GM12878 (cell line): Measurements from ENCODE around the gene NEAT1. TPM values are rescaled to one million over a fixed set of nuclear protein-coding genes. Genes with fewer than 3 reads are reported as not detected.
A peak's percentile ranks its signal among the peaks of the same experiment; 100 is the strongest.

Experiments used
- BACH1 ChIP-seq: fragments of 450-650 bp; IDR thresholded peaks from 2 replicates; pipeline ENCODE4 v1.6.1; 2017; ENCODE audit warnings: mild to moderate bottlenecking, borderline replicate concordance
- BHLHE40 ChIP-seq, 2 experiments: fragments of 450-650 bp in 1 of 2; IDR thresholded peaks; 2 replicates each; pipeline ENCODE4 v1.6.1; 2011 to 2017; ENCODE audit warnings: low read depth in 2 of 2, borderline replicate concordance in 1 of 2, improper control_type of control experiment in 1 of 2, low read length in 1 of 2, mild to moderate bottlenecking in 1 of 2
- CBFB ChIP-seq: IDR thresholded peaks from 2 replicates; pipeline ENCODE4 v1.6.1; 2016; ENCODE audit warnings: antibody characterized with exemption, low read depth
- CEBPB ChIP-seq, 2 experiments: fragments of 150-350 bp in 1 of 2; IDR thresholded peaks; 2 replicates each; pipeline ENCODE4 v1.6.1; 2012 to 2014; ENCODE audit warnings: low read depth in 2 of 2, low read length in 2 of 2, borderline replicate concordance in 1 of 2, inconsistent platforms in 1 of 2
- E2F8 ChIP-seq: fragments of 450-650 bp; IDR thresholded peaks from 2 replicates; pipeline ENCODE4 v1.6.1; 2018; ENCODE audit warnings: mild to moderate bottlenecking, low read depth, moderate library complexity; ENCODE audit not compliant: partially characterized antibody
- ETV6 ChIP-seq, 2 experiments: fragments of 450-650 bp in 1 of 2; IDR thresholded peaks in 1 of 2; conservative IDR thresholded peaks in 1 of 2; 2 replicates each; pipeline ENCODE4 v1.6.1; 2014; ENCODE audit warnings: antibody characterized with exemption in 1 of 2, borderline replicate concordance in 1 of 2, low read depth in 1 of 2, mild to moderate bottlenecking in 1 of 2, moderate library complexity in 1 of 2
- HSF1 ChIP-seq: fragments of 150-350 bp; IDR thresholded peaks from 2 replicates; pipeline ENCODE4 v1.6.1; 2014; ENCODE audit warnings: mild to moderate bottlenecking, low read depth, low read length
- MXI1 ChIP-seq: fragments of 150-350 bp; IDR thresholded peaks from 2 replicates; pipeline ENCODE4 v1.6.1; 2011; ENCODE audit warnings: low read depth, mild to moderate bottlenecking, inconsistent platforms, low read length, improper control_type of control experiment
- RUNX3 ChIP-seq: IDR thresholded peaks from 2 replicates; pipeline ENCODE4 v1.6.1; 2012; ENCODE audit warnings: low read length, inconsistent platforms
- SKIL ChIP-seq: fragments of 450-650 bp; IDR thresholded peaks from 2 replicates; pipeline ENCODE4 v1.6.1; 2017; ENCODE audit warnings: mild to moderate bottlenecking, low read depth, inconsistent platforms; ENCODE audit not compliant: poor library complexity, severe bottlenecking
- SMAD1 ChIP-seq: fragments of 450-650 bp; IDR thresholded peaks from 2 replicates; pipeline ENCODE4 v1.6.1; 2018; ENCODE audit warnings: mild to moderate bottlenecking, low read depth; ENCODE audit not compliant: partially characterized antibody
- SMAD5 ChIP-seq: IDR thresholded peaks from 2 replicates; pipeline ENCODE4 v1.6.1; 2016; ENCODE audit warnings: antibody characterized with exemption, low read depth
- TARDBP ChIP-seq: IDR thresholded peaks from 2 replicates; pipeline ENCODE4 v1.6.1; 2016; ENCODE audit warnings: borderline replicate concordance
- WRNIP1 ChIP-seq: IDR thresholded peaks from 2 replicates; pipeline ENCODE4 v1.6.1; 2011; ENCODE audit warnings: low read depth, low read length, improper control_type of control experiment, borderline replicate concordance
- ZNF24 ChIP-seq: fragments of 450-650 bp; IDR thresholded peaks from 2 replicates; pipeline ENCODE4 v1.6.1; 2017; ENCODE audit warnings: antibody characterized with exemption, mild to moderate bottlenecking
- ZNF274 ChIP-seq: IDR thresholded peaks from one replicate; pipeline ENCODE4 v1.8.0; 2011; ENCODE audit not compliant: insufficient read length, insufficient read depth
- ZNF687 ChIP-seq: fragments of 450-650 bp; IDR thresholded peaks from 2 replicates; pipeline ENCODE4 v1.6.1; 2017; ENCODE audit warnings: mild to moderate bottlenecking, moderate library complexity
- ZSCAN29 ChIP-seq: fragments of 450-650 bp; IDR thresholded peaks from 2 replicates; pipeline ENCODE4 v1.6.1; 2017; ENCODE audit warnings: mild to moderate bottlenecking, moderate library complexity
- polyA plus RNA-seq, 11 experiments: library from polyadenylated mRNA; depleted of rRNA in 4 of 11; unstranded in 6 of 11; stranded (reverse) in 5 of 11; fragments of >200 nt; fragmentation: Nextera tagmentation in 4 of 11; fragmentation: Illumina TruSeq in 1 of 11; extraction: Ambion mirVana in 4 of 11; extraction: Trizol in 1 of 11; gene quantifications; 1 replicate in 1 of 11; 2 replicates in 10 of 11; pipeline versions ENCODE4 v1.2.1 to v1.2.3, GENCODE V29; 2011 to 2016; ENCODE audit warnings: inconsistent platforms in 2 of 11, missing spikeins in 2 of 11, low read depth in 1 of 11
- total RNA-seq, 4 experiments: library from RNA; depleted of rRNA in 3 of 4; stranded (reverse); fragments of >200 nt in 3 of 4; fragmentation: Illumina TruSeq in 1 of 4; extraction: Trizol in 1 of 4; gene quantifications; 2 replicates each; pipeline versions ENCODE4 v1.2.1 to v1.2.3, GENCODE V29; 2013 to 2021

The NEAT1 gene
- total and polyA plus RNA-seq, 10 of the 15 experiments (the other 5 are each of a cell fraction or from before 2014, with no cell fraction given), result 13.6 to 328 (median 69.4) TPM

GRCh38 chr11:65386307-65387140, 36.1 kb upstream of the NEAT1 start, which contains the start of gene FRMD8 (continued):
- TF ChIP-seq E2F8, result no peak
- TF ChIP-seq MXI1, result 0 out of 2 replicates have a peak, but pooled peaks have one; percentile 35
- TF ChIP-seq SMAD5, result peak; percentile 67; the same call in 1 of the 2 replicates
- no peak for TF ChIP-seq TARDBP
- TF ChIP-seq ETV6 (conservative IDR thresholded peaks at IDR 0.05 in 1 of 2, IDR thresholded peaks at IDR 0.05 in 1 of 2; ENCODE audit: borderline replicate concordance in 1 of 2, low read depth in 1 of 2), result no peak
- TF ChIP-seq BHLHE40 (IDR thresholded peaks at IDR 0.05; ENCODE audit: borderline replicate concordance in 1 of 2, low read depth in 2 of 2, low read length in 1 of 2), result peak; percentile 87 to 95
- TF ChIP-seq SMAD1, result no peak
- TF ChIP-seq WRNIP1, result no peak
- no peak for TF ChIP-seq SKIL
- 0 out of 2 replicates have a peak, but pooled peaks have one; percentile 5 for TF ChIP-seq ZNF24
- TF ChIP-seq CEBPB (IDR thresholded peaks at IDR 0.05; ENCODE audit: borderline replicate concordance in 1 of 2, low read depth in 2 of 2, low read length in 2 of 2), result no peak
- no peak for TF ChIP-seq ZSCAN29
- no peak for TF ChIP-seq ZNF274
- no peak for TF ChIP-seq HSF1
- no peak for TF ChIP-seq RUNX3
- peak; percentile 99 for TF ChIP-seq BACH1
- TF ChIP-seq CBFB, result no peak
- peak; percentile 98 for TF ChIP-seq ZNF687
